ENCODE data around the gene MESP2. TPM values are rescaled to one million over a fixed set of nuclear protein-coding genes. Genes with fewer than 3 reads are reported as not detected.

Gene MESP2
- total and polyA plus RNA-seq, 2 of the 13 experiments (the other 11 are each of a cell fraction or from before 2014, with no cell fraction given): not detected

DNA sequence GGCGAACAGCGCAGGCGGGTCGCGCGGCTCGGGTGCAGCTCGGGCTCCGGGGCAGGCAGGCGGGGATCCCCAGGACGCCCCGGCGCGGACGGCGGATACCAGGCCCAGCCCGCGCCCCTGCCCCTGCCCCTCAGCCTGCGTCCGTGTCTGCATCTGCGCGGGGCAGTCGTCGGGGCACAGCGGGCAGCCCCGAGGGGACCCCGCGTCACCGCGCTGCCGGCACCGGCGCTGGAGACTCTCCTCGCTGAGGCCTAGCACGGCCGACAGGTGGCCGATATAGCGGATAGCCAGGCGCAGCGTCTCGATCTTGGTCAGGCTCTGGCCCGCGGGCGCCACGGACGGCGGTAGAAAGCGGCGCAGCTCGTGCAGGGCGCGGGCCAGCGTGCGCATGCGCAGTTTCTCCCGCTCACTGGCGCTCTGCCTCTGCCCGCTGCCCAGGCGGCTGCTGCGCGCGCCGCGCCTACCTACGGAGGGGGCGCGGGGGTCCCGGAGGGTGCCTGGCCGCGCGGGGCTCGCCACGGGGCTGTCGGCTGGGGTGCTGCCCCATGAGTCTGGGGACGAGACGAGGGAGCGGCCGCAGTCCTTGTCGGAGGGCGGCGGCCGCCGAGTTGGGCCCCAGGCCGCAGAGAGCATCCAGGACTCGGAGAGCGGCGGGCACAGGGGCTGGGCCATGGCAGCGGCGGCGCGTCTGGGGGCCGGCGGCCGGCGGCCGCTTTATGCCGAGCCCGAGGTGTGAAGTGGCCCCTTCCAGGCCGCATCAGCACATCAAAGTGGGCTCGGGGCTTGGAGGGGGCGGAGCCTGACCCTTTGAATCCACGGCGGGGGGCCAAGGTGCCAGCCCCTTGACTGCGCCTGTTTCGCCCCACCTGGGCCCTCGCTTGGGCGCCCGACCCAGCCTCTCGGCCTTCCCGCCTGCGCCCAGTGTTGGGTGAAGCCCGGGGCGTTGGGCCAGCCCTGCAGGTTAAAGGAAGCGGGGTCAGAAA lies 25.3 kb upstream of the MESP2 start, which contains the start of gene MESP1 (continued):
- TF ChIP-seq ZBTB7B (CRISPR knock-in tag; IDR thresholded peaks at IDR 0.05): 0 out of 2 replicates have a peak, but pooled peaks have one; percentile 46
- TF ChIP-seq TAF1 (CRISPR knock-in tag; IDR thresholded peaks at IDR 0.05): no peak
- no peak for TF ChIP-seq ZNF781 (CRISPR knock-in tag; IDR thresholded peaks at IDR 0.05; ENCODE audit: borderline replicate concordance, not compliant biosample characterization)
- TF ChIP-seq KAT7 (CRISPR knock-in tag; IDR thresholded peaks at IDR 0.05; ENCODE audit: borderline replicate concordance): no peak
- TF ChIP-seq GZF1 (CRISPR knock-in tag; IDR thresholded peaks at IDR 0.05): no peak
- 0 out of 2 replicates have a peak, but pooled peaks have one; percentile 41 for TF ChIP-seq KLF12 (CRISPR knock-in tag; IDR thresholded peaks at IDR 0.05; ENCODE audit: borderline replicate concordance)
- TF ChIP-seq ZNF558 (CRISPR knock-in tag; IDR thresholded peaks at IDR 0.05; ENCODE audit: borderline replicate concordance): no peak
- no peak for TF ChIP-seq FOXP1 (IDR thresholded peaks at IDR 0.05)
- no peak for TF ChIP-seq FOXP1 (CRISPR knock-in tag; IDR thresholded peaks at IDR 0.05)
- TF ChIP-seq, protein P1, sequence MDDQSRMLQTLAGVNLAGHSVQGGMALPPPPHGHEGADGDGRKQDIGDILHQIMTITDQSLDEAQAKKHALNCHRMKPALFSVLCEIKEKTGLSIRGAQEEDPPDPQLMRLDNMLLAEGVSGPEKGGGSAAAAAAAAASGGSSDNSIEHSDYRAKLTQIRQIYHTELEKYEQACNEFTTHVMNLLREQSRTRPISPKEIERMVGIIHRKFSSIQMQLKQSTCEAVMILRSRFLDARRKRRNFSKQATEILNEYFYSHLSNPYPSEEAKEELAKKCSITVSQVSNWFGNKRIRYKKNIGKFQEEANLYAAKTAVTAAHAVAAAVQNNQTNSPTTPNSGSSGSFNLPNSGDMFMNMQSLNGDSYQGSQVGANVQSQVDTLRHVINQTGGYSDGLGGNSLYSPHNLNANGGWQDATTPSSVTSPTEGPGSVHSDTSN (CRISPR knock-in tag; IDR thresholded peaks at IDR 0.05; ENCODE audit: borderline replicate concordance): no peak
- TF ChIP-seq ZMYM3 (CRISPR knock-in tag; IDR thresholded peaks at IDR 0.05): no peak
- peak; percentile 95 for TF ChIP-seq ZNF777 (CRISPR knock-in tag; IDR thresholded peaks at IDR 0.05)
- no peak for TF ChIP-seq PTBP1 (IDR thresholded peaks at IDR 0.05; ENCODE audit: low read depth, low read length, poor library complexity, severe bottlenecking)
- peak; percentile 91 for TF ChIP-seq ZNF709 (CRISPR knock-in tag; IDR thresholded peaks at IDR 0.05)
- TF ChIP-seq RFXANK (CRISPR knock-in tag; IDR thresholded peaks at IDR 0.05): no peak
- TF ChIP-seq ADNP (CRISPR knock-in tag; IDR thresholded peaks at IDR 0.05): no peak
- no peak for TF ChIP-seq SP5 (CRISPR knock-in tag; IDR thresholded peaks at IDR 0.05; ENCODE audit: borderline replicate concordance, low read depth)
- TF ChIP-seq MBNL3 (CRISPR knock-in tag; conservative IDR thresholded peaks at IDR 0.05): no peak
- TF ChIP-seq, protein P2, sequence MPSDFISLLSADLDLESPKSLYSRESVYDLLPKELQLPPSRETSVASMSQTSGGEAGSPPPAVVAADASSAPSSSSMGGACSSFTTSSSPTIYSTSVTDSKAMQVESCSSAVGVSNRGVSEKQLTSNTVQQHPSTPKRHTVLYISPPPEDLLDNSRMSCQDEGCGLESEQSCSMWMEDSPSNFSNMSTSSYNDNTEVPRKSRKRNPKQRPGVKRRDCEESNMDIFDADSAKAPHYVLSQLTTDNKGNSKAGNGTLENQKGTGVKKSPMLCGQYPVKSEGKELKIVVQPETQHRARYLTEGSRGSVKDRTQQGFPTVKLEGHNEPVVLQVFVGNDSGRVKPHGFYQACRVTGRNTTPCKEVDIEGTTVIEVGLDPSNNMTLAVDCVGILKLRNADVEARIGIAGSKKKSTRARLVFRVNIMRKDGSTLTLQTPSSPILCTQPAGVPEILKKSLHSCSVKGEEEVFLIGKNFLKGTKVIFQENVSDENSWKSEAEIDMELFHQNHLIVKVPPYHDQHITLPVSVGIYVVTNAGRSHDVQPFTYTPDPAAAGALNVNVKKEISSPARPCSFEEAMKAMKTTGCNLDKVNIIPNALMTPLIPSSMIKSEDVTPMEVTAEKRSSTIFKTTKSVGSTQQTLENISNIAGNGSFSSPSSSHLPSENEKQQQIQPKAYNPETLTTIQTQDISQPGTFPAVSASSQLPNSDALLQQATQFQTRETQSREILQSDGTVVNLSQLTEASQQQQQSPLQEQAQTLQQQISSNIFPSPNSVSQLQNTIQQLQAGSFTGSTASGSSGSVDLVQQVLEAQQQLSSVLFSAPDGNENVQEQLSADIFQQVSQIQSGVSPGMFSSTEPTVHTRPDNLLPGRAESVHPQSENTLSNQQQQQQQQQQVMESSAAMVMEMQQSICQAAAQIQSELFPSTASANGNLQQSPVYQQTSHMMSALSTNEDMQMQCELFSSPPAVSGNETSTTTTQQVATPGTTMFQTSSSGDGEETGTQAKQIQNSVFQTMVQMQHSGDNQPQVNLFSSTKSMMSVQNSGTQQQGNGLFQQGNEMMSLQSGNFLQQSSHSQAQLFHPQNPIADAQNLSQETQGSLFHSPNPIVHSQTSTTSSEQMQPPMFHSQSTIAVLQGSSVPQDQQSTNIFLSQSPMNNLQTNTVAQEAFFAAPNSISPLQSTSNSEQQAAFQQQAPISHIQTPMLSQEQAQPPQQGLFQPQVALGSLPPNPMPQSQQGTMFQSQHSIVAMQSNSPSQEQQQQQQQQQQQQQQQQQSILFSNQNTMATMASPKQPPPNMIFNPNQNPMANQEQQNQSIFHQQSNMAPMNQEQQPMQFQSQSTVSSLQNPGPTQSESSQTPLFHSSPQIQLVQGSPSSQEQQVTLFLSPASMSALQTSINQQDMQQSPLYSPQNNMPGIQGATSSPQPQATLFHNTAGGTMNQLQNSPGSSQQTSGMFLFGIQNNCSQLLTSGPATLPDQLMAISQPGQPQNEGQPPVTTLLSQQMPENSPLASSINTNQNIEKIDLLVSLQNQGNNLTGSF (CRISPR knock-in tag; IDR thresholded peaks at IDR 0.05): peak; percentile 64; the same call in 1 of the 2 replicates
- no peak for TF ChIP-seq FOXK2 (IDR thresholded peaks at IDR 0.05)
- TF ChIP-seq ZFP36 (IDR thresholded peaks at IDR 0.05; ENCODE audit: borderline replicate concordance, low read depth, low read length, partially characterized antibody): no peak
- TF ChIP-seq, protein P3, sequence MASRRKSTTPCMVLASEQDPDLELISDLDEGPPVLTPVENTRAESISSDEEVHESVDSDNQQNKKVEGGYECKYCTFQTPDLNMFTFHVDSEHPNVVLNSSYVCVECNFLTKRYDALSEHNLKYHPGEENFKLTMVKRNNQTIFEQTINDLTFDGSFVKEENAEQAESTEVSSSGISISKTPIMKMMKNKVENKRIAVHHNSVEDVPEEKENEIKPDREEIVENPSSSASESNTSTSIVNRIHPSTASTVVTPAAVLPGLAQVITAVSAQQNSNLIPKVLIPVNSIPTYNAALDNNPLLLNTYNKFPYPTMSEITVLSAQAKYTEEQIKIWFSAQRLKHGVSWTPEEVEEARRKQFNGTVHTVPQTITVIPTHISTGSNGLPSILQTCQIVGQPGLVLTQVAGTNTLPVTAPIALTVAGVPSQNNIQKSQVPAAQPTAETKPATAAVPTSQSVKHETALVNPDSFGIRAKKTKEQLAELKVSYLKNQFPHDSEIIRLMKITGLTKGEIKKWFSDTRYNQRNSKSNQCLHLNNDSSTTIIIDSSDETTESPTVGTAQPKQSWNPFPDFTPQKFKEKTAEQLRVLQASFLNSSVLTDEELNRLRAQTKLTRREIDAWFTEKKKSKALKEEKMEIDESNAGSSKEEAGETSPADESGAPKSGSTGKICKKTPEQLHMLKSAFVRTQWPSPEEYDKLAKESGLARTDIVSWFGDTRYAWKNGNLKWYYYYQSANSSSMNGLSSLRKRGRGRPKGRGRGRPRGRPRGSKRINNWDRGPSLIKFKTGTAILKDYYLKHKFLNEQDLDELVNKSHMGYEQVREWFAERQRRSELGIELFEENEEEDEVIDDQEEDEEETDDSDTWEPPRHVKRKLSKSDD (CRISPR knock-in tag; IDR thresholded peaks at IDR 0.05; ENCODE audit: low read depth): peak; percentile 51; the same call in 1 of the 2 replicates
